HepG2 (cell line): Measurements from ENCODE around the gene CD180.

Source experiments
- ATRX ChIP-seq: sonication (generic); formaldehyde crosslinking; IDR thresholded peaks from 2 replicates; pipeline ENCODE4 v1.4.0; 2020; ENCODE audit warnings: missing genetic modification reagents, borderline replicate concordance
- FOSL1 ChIP-seq: sonication (generic); formaldehyde crosslinking; IDR thresholded peaks from 2 replicates; pipeline ENCODE4 v1.9.0; 2021; ENCODE audit warnings: missing genetic modification reagents, borderline replicate concordance
- JUND ChIP-seq: sonication (generic); formaldehyde crosslinking; IDR thresholded peaks from 2 replicates; pipeline ENCODE4 v1.8.0; 2022; ENCODE audit warnings: mild to moderate bottlenecking, missing genetic modification reagents
- POLR2AphosphoS5 ChIP-seq: IDR thresholded peaks from 2 replicates; pipeline ENCODE4 v1.6.1; 2012; ENCODE audit warnings: low read depth, low read length
- RFX5 ChIP-seq: IDR thresholded peaks from 2 replicates; pipeline ENCODE4 v1.6.1; 2011; ENCODE audit warnings: low read depth, low read length, improper control_type of control experiment
- SMAD1 ChIP-seq: sonication (generic); formaldehyde crosslinking; IDR thresholded peaks from 2 replicates; pipeline ENCODE4 v1.4.0; 2020; ENCODE audit warnings: missing genetic modification reagents, low read depth, mild to moderate bottlenecking, borderline replicate concordance
- ZHX1 ChIP-seq: sonication (generic); formaldehyde crosslinking; IDR thresholded peaks from 2 replicates; pipeline ENCODE4 v1.8.1; 2022; ENCODE audit warnings: low read depth, mild to moderate bottlenecking, missing genetic modification reagents
- TF ChIP-seq, protein P1 (sequence below): sonication (generic); formaldehyde crosslinking; IDR thresholded peaks from 2 replicates; pipeline ENCODE4 v1.4.0; 2020; ENCODE audit warnings: mild to moderate bottlenecking, missing genetic modification reagents

GRCh38 chr5:67170767-67171166, 25.8 kb downstream of the CD180 start:
- TF ChIP-seq JUND (CRISPR knock-in tag): no peak
- no peak for TF ChIP-seq ZHX1 (CRISPR knock-in tag)
- no peak for TF ChIP-seq RFX5
- no peak for TF ChIP-seq POLR2AphosphoS5
- no peak for TF ChIP-seq FOSL1
- no peak for TF ChIP-seq SMAD1
- TF ChIP-seq ATRX (CRISPR knock-in tag): no peak
- TF ChIP-seq, protein P1, sequence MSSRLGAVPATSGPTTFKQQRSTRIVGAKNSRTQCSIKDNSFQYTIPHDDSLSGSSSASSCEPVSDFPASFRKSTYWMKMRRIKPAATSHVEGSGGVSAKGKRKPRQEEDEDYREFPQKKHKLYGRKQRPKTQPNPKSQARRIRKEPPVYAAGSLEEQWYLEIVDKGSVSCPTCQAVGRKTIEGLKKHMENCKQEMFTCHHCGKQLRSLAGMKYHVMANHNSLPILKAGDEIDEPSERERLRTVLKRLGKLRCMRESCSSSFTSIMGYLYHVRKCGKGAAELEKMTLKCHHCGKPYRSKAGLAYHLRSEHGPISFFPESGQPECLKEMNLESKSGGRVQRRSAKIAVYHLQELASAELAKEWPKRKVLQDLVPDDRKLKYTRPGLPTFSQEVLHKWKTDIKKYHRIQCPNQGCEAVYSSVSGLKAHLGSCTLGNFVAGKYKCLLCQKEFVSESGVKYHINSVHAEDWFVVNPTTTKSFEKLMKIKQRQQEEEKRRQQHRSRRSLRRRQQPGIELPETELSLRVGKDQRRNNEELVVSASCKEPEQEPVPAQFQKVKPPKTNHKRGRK (CRISPR knock-in tag): no peak
